ENCODE measurements around the gene ATE1. TPM values are rescaled to one million over a fixed set of nuclear protein-coding genes. Genes with fewer than 3 reads are reported as not detected.

ATE1 gene
- total RNA-seq, 1 donor from 2014 or later, result 26.0 TPM

DNA sequence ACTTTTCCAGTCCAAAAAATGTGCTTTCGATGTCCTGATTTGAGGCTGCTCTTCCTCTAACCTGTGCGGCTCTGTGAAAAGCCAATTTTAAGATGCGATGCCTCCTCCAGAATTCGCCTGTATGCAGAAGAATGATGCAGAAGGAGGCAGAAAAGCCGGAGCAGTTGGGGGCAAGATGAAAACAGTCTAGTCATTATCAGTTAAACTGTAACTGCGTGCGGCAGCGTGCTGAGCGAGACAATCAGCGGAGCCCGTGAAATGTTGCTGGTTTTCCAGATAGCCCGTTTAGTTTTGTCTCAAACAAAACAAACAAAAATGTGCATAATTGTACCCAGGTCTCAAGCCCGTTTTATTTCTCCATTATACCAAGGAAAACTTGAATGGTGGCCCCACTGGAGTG, 192.6 kb downstream of the ATE1 start:
- DNase-seq (no peak), ATAC-seq (no peak)
- TF ChIP-seq, protein P1, sequence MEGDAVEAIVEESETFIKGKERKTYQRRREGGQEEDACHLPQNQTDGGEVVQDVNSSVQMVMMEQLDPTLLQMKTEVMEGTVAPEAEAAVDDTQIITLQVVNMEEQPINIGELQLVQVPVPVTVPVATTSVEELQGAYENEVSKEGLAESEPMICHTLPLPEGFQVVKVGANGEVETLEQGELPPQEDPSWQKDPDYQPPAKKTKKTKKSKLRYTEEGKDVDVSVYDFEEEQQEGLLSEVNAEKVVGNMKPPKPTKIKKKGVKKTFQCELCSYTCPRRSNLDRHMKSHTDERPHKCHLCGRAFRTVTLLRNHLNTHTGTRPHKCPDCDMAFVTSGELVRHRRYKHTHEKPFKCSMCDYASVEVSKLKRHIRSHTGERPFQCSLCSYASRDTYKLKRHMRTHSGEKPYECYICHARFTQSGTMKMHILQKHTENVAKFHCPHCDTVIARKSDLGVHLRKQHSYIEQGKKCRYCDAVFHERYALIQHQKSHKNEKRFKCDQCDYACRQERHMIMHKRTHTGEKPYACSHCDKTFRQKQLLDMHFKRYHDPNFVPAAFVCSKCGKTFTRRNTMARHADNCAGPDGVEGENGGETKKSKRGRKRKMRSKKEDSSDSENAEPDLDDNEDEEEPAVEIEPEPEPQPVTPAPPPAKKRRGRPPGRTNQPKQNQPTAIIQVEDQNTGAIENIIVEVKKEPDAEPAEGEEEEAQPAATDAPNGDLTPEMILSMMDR (IDR thresholded peaks at IDR 0.05), result no peak
- no peak overlapping the region for H3K27ac ChIP-seq
- intact Hi-C loops (cut with DNase I), result no loop called here
- no peaks in the 10 kb centered on the region for H3K9me3 ChIP-seq
- H3K4me3 ChIP-seq, result no peak overlapping the region
- H3K4me1 ChIP-seq, result no peaks in the 10 kb centered on the region
- H3K27me3 ChIP-seq (ENCODE audit: low read depth), result peaks cover 12% of the 10 kb centered on the region
- no peaks in the 10 kb centered on the region for H3K36me3 ChIP-seq

DNA sequence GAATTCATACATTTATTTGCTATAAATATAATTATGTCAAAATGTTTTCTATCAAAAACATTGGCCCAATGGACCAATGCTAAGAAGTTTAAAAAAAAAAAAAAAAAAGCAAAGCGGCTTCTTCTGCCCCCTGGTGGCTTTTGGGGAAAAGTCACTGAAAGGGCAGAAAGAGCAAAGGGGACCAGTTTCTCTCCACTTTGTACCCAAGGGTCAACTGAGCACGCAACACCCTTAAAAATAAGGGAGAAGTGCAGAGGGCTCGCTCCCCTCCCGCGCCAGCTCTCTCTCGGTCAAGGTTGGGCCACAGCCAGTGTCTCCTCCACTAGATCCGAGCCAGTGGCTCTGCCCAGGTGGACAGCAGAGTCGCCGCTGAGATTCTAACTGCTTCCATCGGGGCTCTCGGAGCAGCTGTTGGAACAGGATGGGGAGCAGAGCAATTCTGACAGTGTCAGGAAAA, 193.2 kb downstream of the ATE1 start:
- TF ChIP-seq, protein P1 (IDR thresholded peaks at IDR 0.05), result peak; percentile 70

DNA sequence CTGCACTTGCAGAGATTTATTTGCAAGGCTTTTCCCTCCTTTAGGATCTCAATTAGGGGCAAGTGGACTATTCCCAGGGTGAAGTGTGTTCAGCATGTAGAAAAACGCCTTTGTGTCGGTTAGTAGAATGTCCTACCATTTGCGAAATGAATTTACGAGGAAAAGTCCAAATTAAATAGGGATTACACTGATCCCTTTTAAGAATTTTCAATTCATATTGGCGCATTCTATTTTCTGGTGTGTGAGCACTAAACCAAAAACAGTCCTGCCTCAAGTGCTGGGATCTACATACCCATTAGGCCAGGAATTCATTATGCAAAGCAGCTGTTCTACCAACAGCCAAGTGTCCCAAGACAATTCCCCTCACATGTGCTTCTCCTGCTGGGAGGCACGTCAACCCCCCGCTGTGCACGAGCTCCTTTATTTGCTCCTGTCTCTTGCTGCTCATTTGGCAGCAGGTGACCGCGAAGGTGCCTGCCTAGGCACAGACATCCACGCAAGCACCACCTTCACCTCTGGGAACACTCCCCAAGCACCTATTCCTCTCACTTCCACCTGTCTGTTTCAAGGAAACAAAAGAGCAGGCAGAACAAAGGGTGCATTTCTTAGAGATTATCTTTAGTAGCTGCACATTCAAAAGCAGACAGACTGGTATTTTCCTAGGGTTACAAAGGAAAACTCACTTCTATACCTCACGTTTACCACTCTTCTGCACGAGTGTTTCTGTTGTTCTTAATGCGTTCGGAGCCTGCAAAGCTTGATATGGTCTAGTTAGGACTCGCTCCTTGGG, 195.0 kb downstream of the ATE1 start:
- H3K4me1 ChIP-seq, result no peaks in the 10 kb centered on the region

More for the DNA sequence above, 193.2 kb downstream of the ATE1 start:
- Histone ChIP-seq H3K27me3 (ENCODE audit: low read depth) (peaks cover 12% of the 10 kb centered on the region), H3K4me3 (no peak overlapping the region), H3K4me1 (no peaks in the 10 kb centered on the region), H3K36me3 (no peaks in the 10 kb centered on the region), H3K9me3 (no peaks in the 10 kb centered on the region), H3K27ac (no peak overlapping the region)
- intact Hi-C loops (cut with DNase I), result no loop called here
- ATAC-seq (peak; percentile 17 to 19), DNase-seq (no peak)

DNA sequence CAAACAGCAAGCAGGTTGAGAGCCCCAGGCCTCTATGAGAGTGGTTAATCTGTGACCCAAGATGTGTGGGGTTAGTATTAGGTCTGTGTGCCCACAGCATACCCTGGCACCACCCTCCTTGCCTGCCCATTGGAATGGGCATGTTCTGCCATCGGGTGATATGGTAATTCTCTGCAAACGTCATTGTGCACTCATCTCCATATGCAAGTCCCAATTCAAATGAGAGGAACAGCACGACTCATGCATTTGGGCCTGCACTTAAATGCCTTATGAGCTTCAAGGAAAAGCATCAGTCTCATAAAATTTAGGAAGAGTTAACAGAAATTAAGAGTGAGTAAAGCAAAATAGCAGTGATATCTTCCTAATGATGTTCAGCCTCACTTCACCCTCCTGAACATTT, 195.7 kb downstream of the ATE1 start:
- H3K27ac ChIP-seq, result no peak overlapping the region
- H3K36me3 ChIP-seq, result no peaks in the 10 kb centered on the region
- ATAC-seq (no peak), DNase-seq (no peak)
- intact Hi-C loops (cut with DNase I), result no loop called here
- H3K9me3 ChIP-seq, result no peaks in the 10 kb centered on the region
- H3K4me1 ChIP-seq, result no peaks in the 10 kb centered on the region
- peaks cover 12% of the 10 kb centered on the region for H3K27me3 ChIP-seq (ENCODE audit: low read depth)
- TF ChIP-seq, protein P1 (IDR thresholded peaks at IDR 0.05), result no peak
- H3K4me3 ChIP-seq, result no peak overlapping the region

More for the DNA sequence above, 195.0 kb downstream of the ATE1 start:
- TF ChIP-seq, protein P1 (IDR thresholded peaks at IDR 0.05), result no peak
- Histone ChIP-seq H3K27me3 (ENCODE audit: low read depth) (peaks cover 12% of the 10 kb centered on the region), H3K27ac (no peak overlapping the region), H3K9me3 (no peaks in the 10 kb centered on the region), H3K4me3 (no peak overlapping the region), H3K36me3 (no peaks in the 10 kb centered on the region)
- intact Hi-C loops (cut with DNase I), result no loop called here
- DNase-seq, result no peak
- no peak for ATAC-seq

DNA sequence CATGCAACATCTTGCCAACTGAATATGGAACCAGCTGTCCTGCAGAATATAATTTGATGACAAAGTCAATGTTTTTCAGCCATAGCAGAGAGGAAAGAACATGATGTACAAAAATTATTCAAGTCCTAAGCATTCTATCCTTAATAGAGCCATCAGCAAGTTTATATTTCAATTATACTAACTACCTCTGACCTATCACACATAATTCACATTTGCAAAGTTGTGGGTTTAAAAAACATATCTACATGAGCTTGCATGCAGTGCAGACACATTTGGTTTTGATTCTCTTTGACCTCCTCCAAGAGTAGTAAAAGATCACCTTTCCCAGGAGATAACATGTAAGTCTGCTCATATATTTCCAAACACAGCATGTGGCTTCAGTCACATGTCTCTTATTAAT, 203.5 kb downstream of the ATE1 start:
- Histone ChIP-seq H3K27me3 (ENCODE audit: low read depth) (no peaks in the 10 kb centered on the region), H3K9me3 (no peaks in the 10 kb centered on the region), H3K27ac (no peak overlapping the region), H3K36me3 (no peaks in the 10 kb centered on the region), H3K4me1 (no peaks in the 10 kb centered on the region), H3K4me3 (no peak overlapping the region)
- intact Hi-C loops (cut with DNase I), result no loop called here
- TF ChIP-seq, protein P1 (IDR thresholded peaks at IDR 0.05), result no peak
- no peak for ATAC-seq
- DNase-seq, result no peak

All from lower lobe of right lung (tissue), 2 donors.